IMR-90 (cell line): ENCODE measurements around the gene PDGFC. TPM values are rescaled to one million over a fixed set of nuclear protein-coding genes. Genes with fewer than 3 reads are reported as not detected.

ENCODE experiments used
- microRNA-seq, 2 experiments: library from miRNA; stranded (forward) in 1 of 2; unstranded in 1 of 2; fragments of 10-50 nt in 1 of 2; fragments of <30 nt in 1 of 2; gene quantifications in 1 of 2; microRNA quantifications in 1 of 2; one replicate each; pipeline versions ENCODE3 to v1.1.0; 2013 to 2020; ENCODE audit not compliant: insufficient read depth in 1 of 2, insufficient read length in 1 of 2, unreplicated experiment in 1 of 2
- polyA plus RNA-seq, 3 experiments: library from polyadenylated mRNA; depleted of rRNA; stranded (reverse); fragments of >200 nt; gene quantifications; 2 replicates each; pipeline ENCODE4 v1.2.3, GENCODE V29; 2012; ENCODE audit warnings: low replicate concordance in 1 of 3
- small RNA-seq, 5 experiments: library from RNA; depleted of rRNA; stranded (forward); fragments of <200 nt; gene quantifications; one replicate each; pipeline ENCODE3, GENCODE V24; 2012
- total RNA-seq: library from RNA; depleted of rRNA; stranded (reverse); fragments of >200 nt; gene quantifications from 2 replicates; pipeline ENCODE4 v1.2.3, GENCODE V29; 2012; rRNA removed

Gene PDGFC
- total and polyA plus RNA-seq, 2 of the 4 experiments (the other 2 are of a cell fraction) = 19.8 to 90.7 TPM

Small RNAs within 50 kb of the gene (microRNA-seq; reads per million reads assigned to microRNA genes)
- not detected for gene AC092608.2 (ENCODE audit: insufficient read depth, insufficient read length)

Small RNAs within 50 kb of the gene (small RNA-seq; reads per million reads assigned to genes)
- 0 reads per million in 5 experiments for gene AC092608.2

Other genes with a start within 250 kb of the PDGFC start
- gene GLRB, start 104.4 kb upstream of the PDGFC start, total RNA-seq = 3.0 and 3.9 TPM in 2 replicates
- 2.8 and 3.2 TPM in 2 replicates for gene GLRB, start 104.4 kb upstream of the PDGFC start, polyA plus RNA-seq (2012; rRNA removed)
- not detected in 2 replicates for gene GRIA2, start 248.9 kb upstream of the PDGFC start, total RNA-seq
- gene GRIA2, start 248.9 kb upstream of the PDGFC start, polyA plus RNA-seq (2012; rRNA removed) = not detected in 2 replicates